Hematopoietic multipotent progenitor cell treated with erythropoietin and hydrocortisone succinate and interleukin-3 and kit ligand, for 15 days (in vitro differentiated cells): ENCODE measurements around the gene LBHD2.
"Not testable (repeated sequence)": the region's sequence is repeated elsewhere in the genome, so short reads cannot be mapped to it uniquely, and the experiment has no call there.

Experiments
- DNase-seq: peaks from one replicate; pipeline ENCODE4 v3.0.0-alpha.2; 2015; ENCODE audit warnings: low spot score

The LBHD2 gene

GRCh38 chr14:103104654-103105452 is 20.8 kb downstream of the LBHD2 start:
- peak; percentile 64 for DNase-seq

DNA sequence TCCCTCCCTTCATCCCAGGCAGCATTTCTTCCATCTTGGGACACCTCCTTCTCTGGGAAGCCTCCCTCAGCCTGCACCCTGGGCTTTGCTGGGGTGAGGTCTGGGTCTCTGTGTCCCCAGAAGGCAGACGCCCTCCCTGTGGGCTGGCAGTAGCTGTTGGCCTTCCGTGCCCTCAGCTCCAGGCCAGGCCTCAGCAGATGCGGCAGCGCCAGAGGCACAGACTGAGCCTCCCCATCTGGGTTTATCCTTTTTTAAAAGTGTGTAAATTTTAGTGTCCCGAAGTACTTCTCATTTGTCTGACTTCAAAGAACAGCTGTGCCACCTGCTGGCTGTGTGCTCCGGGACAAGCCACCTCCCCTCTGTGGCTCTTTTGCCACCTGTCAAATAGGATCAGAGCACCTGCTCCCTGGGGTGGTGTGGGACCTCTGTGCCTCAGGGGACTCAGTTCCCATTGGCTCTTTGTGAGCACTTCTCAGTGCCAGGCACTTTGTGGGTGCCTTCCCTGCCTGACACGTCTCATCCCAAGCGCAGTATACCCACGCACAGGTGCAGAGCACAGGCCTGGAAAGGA is 21.7 kb downstream of the LBHD2 start:
- peak; percentile 15 for DNase-seq

GRCh38 chr14:103107455-103107854 is 23.4 kb downstream of the LBHD2 start:
- DNase-seq, result no peak

DNA sequence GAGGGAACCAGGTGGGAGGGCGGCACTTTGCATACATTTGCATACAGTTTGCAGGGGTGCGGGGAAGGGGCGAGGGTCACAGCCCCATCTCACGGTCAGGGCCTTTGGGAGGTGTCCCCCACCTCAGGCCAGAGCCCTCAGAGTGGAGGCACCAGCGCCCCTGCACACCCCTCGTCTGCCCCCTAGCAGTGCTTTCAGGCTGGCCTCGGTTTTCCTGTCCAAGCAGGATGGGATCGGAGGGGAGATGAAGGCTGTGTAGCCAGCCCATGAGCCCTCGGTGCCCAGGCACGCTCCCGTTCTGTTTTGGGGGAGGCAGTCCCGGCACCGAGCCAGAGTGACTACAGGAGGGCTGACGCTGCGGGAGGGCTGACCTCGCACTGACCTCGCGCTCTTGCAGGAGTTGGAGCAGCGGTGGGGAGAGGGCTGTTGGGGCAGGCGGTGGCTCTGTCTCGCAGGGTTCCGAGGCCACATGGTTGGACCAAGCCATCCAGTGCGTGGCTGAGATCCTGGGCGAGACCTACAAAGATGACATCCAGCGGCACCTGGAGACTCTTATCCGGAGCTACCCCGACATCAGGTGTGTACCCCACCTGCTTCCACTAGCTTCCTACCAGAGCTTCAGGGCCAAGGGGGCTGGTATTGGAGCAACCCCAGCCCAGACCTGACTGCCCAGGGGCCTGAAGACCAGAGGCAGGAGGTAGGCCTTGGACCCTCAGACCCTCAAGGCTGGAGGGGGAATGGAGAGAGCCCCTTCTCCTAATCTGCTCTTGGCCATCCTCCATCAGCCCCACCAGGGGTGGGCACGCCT is 24.1 kb downstream of the LBHD2 start:
- DNase-seq, result no peak

DNA sequence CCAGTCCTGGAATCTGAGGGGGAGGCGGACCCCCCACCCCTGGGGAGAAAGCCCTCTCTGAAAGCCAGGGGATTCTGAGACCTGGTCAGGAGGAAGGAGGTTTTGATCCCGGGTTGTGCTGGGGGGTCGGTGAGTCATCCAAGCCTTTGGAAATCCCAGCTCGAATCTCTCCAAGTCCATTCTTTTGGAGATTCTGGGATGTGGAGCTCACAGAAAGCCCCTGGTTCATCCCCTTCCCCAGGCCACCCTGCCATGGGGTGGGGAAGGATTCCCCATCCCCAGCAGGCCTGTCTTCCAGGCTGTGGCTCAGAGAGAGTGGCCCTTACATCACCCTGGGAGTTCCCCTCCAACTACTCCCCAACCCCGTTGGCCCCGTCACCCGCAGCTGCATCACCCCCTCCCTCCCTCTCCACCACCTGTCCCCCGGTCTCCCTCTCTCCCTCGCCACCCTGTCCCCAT is 24.8 kb downstream of the LBHD2 start:
- no peak for DNase-seq

- DNase-seq, result no peak
Observed at GRCh38 chr14:103109535-103110441, 25.8 kb downstream of the LBHD2 start.

- DNase-seq, result no peak
Observed at GRCh38 chr14:103110681-103111231, 26.7 kb downstream of the LBHD2 start.

DNA sequence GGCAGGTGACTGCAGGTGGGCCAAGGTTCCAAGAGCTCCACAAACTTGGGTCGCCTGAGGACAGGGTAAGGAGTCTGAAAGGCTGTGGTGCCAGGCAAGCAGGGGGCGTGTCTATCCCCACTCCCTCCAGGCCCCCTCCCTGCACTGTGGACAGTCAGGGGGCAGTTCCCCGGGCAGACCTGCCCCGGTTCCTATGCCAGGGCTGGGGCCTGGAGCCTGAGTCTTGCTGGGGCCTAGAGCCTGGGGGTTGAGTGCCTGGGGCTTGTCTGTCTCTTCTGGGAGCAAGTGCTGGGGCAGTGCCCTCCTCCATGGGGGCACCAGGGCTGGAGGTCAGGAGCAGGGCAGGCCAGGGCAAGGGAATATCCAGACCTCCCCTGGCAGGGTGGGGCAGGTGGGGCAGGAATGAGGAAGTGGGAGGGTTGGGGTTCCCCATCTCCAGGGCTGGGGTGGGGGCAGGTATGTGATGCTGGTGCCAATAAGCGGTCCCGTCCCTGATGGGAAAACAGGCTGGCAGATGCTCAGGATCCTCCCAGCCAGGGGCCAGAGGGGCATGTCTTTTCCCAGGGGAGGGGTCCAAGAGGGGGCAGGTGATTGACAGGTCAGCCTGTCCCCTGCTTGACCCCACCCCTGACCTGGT is 27.3 kb downstream of the LBHD2 start:
- no peak for DNase-seq

DNA sequence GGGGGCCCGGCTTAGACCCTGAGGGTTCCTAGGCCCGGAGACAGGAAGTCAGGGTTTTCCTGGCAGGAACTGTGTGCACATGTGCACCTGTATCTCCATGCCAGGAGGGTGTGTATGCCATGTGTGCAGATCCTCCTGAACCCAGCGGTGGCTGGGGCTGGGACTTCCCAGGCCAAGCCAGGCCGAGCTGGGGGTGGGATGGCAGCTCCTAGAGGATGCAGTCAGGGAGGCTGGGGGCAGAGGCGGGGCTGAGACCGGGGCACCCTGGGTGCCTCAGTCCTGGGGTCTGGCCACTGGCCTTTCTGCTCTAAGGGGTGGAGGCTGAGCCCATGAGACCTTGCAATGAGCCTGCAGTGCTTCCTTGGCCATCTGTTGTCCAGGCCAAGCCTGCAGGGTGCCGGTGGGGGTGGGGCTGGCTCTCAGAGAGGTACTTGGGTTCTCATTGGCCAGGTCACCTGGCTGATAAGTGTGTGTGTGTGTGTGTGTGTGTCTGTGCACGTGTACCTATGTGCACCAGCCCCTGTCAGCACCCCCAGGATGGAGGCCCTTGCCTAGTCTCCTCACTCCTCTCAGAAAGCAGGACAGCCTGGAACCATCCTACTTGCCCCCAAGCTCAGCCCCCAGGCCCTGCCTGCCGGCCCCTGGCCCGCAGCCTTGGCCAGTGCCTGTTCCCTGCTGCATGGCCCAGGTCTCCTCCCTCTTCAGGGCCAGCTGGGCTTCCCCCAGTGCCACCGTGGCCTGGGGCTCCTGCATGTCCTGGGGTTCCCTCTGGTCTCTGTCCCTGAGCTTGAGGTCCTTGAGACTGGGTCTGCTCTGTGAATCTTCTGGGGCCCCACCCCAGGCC is 28.6 kb downstream of the LBHD2 start:
- no peak for DNase-seq

GRCh38 chr14:103113303-103113702 is 29.3 kb downstream of the LBHD2 start:
- no peak for DNase-seq

DNA sequence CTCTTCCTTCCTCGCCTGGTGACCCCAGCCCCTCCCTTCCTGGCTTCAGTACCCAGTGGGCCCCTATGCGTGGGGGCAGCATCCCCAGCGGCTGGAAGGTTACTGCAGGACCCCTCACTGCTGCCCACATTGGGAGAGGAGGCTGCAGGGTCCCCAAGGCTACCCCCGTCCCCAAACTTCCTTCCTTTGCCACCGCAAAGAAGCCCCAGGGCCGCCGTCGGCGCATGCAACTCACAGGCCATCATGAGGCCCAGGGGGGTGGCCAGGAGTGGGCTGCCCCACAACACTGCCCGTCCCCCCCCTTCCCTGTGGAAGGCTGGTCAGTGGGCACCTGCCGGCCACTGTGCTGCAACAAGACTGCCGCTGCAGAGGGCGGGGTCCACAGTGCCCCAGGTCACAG is 29.8 kb downstream of the LBHD2 start:
- no peak for DNase-seq

DNA sequence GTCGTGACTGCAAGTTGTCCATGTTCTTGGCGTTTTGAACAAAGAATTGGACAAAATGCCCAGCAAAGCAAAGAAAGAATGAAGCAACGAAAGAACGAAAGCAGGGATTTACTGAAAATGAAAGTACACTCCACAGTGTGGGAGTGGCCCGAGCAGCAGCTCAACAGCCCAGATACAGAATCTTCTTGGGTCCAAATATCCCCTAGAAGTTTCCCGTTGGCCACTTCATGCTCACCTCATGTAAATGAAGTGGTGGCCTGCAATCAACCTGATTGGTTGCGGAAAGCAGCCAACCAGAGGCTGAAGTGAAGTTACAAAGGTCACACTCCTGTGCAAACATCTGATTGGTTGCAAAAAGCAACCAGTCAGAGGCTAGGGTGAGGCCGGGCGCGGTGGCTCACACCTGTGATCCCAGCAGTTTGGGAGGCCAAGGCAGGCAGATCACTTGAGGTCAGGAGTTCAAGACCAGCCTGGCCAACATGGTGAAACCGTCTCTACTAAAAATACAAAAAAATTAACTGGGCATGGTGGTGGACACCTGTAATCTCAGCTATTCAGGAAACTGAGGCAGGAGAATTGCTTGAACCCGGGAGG is 31.2 kb downstream of the LBHD2 start:
- DNase-seq, result not testable (repeated sequence)

DNA sequence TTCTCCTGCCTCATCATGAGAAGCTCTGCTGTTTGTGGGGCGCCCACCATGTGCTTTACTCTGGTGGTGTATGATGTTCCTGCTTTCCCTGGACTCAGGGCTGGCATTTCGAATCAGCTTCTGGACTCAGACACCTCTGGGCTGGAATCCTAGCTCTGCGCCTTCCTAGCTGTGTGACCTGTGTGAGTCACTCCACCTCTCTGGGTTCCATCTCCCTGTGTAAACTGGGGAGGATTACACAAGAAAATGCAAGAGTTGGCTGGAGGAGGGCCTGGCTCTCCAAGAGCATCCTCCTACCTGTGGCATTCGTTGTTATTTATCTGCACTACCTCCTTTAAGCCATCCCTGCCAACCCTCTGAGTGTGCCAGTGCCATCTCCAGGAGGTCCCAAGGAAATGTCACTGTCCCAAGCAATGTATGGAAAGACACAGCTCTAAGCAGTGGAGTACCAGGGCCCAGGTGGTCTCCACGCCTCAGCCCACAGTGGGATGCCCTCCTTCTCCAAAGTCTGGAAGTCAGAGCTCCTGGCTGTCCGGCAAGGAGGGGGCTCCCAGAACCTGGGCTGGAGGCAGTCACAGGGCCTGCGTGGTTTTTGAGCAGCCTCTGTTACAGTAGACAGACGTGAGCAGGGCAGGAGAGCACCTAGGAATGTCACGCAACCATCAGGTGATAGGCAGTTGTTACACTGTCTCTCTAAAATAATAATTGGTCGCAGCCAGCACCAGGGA is 32.0 kb downstream of the LBHD2 start:
- no peak for DNase-seq

GRCh38 chr14:103116636-103117035 is 32.6 kb downstream of the LBHD2 start:
- no peak for DNase-seq

GRCh38 chr14:103117499-103117898 is 33.5 kb downstream of the LBHD2 start:
- not testable (repeated sequence) for DNase-seq

- no peak for DNase-seq
Observed at GRCh38 chr14:103118018-103118662, 34.1 kb downstream of the LBHD2 start.

DNA sequence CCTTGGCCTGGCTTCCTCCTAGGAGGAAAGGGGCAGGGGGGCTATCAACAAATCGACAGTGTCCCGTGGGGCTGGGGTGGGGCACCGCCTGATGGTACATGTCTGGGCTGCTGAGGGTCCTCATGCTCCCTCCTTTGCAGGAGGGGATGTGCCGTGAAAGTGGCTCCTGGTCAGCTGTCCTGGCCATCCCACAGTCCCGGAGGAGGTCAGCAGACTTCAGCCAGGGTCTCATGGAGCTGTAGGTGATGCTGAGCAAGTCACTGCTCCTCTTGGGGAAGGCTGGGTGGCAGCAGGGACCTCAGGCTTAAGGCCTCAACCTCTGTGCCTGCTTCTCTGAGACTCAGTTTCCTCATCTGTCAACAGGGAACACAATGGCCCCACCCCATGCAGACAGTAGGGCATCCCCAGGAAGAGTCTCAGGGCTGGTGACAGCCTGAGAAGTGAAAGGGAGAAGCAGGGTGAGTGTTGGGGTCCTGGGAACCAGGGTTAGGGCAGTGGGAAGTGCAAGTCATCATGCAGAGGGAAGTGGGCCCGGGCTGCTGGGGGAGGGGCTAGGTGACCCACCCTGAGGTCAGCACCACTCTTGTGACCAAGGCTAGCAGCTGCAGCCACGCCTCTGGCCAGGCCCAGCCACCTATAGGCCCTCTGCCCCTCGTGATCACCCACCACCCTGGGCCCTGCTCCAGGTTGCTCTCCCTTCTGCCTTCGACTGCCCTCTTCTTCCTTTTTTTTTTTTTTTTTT is 34.8 kb downstream of the LBHD2 start:
- DNase-seq, result no peak

DNA sequence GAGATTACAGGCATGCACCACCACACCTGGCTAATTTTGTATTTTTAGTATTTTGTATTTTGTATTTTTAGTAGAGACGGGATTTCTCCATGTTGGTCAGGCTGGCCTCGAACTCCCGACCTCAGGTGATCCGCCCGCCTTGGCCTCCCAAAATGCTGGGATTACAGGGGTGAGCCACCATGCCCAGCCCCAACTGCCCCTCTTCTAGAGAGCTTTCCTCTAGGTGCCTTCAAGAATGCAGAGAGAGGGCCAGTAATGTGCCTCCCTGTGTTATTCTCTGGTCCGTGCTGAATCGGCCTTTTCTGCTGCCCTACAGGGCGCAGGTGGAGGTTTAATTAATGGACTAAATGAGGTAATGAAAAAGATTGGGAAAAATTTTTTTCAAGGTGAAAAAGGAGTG is 35.5 kb downstream of the LBHD2 start:
- DNase-seq, result not testable (repeated sequence)
